PC-3 (cell line): ENCODE results near the gene MTHFD1. TPM values are rescaled to one million over a fixed set of nuclear protein-coding genes. Genes with fewer than 3 reads are reported as not detected.

Source experiments
- ATAC-seq: fragments of 200-7000 bp; cut with Tn5 transposase; 2 replicates; pipeline ENCODE4 v1.9.1; 2020; ENCODE audit warnings: mild to moderate bottlenecking, moderate library complexity
- BruUV-seq: library from RNA; stranded (reverse); fragments of 400-500 nt; replicated peaks from 2 replicates; lab custom pipeline; 2021; lab: Mats Ljungman, UMichigan
- CTCF ChIA-PET: fragments of 300-600 bp; sonication (Branson Sonifier 250); formaldehyde crosslinking; loops from one replicate; lab custom pipeline; 2022; ENCODE audit warnings: antibody characterized with exemption; lab: Charles Lee
- POLR2A ChIA-PET: fragments of 300-600 bp; sonication (Branson Sonifier 250); formaldehyde crosslinking; loops from one replicate; lab custom pipeline; 2022; ENCODE audit warnings: antibody characterized with exemption; ENCODE audit not compliant: unreplicated experiment; lab: Charles Lee
- DNase-seq: peaks from one replicate; pipeline ENCODE4 v3.0.0-alpha.2; 2015
- H2AFZ ChIP-seq: fragments of 300-600 bp; sonication (generic); 2 replicates; pipeline ENCODE4 v1.6.0; 2016; ENCODE audit warnings: antibody characterized with exemption, low read length
- H3F3A ChIP-seq: fragments of 300-600 bp; sonication (generic); one replicate; pipeline ENCODE4 v1.6.0; 2017; ENCODE audit warnings: antibody characterized with exemption, low read length, control low read depth, mild to moderate bottlenecking; ENCODE audit not compliant: unreplicated experiment
- H3K27ac ChIP-seq: fragments of 300-600 bp; sonication (generic); 2 replicates; pipeline ENCODE4 v1.5.1; 2016; ENCODE audit warnings: mild to moderate bottlenecking, low read length
- H3K27me3 ChIP-seq: fragments of 300-600 bp; sonication (generic); 2 replicates; pipeline ENCODE4 v1.6.1; 2016; ENCODE audit warnings: low read length, mixed read lengths
- H3K36me3 ChIP-seq: fragments of 300-600 bp; sonication (generic); 2 replicates; pipeline ENCODE4 v1.6.1; 2016; ENCODE audit warnings: low read depth, mixed run types, low read length, mixed read lengths
- H3K4me1 ChIP-seq: fragments of 300-600 bp; sonication (generic); 2 replicates; pipeline ENCODE4 v1.5.1; 2016; ENCODE audit warnings: low read length; ENCODE audit not compliant: insufficient read depth
- H3K4me2 ChIP-seq: fragments of 300-600 bp; sonication (generic); 2 replicates; pipeline ENCODE4 v1.6.0; 2016; ENCODE audit warnings: low read length
- H3K4me3 ChIP-seq: fragments of 300-600 bp; sonication (generic); 2 replicates; pipeline ENCODE4 v1.5.1; 2016; ENCODE audit warnings: mild to moderate bottlenecking, low read length, mixed read lengths
- H3K79me2 ChIP-seq: fragments of 300-600 bp; sonication (generic); 2 replicates; pipeline ENCODE4 v1.6.1; 2017; ENCODE audit warnings: low read length, mixed read lengths
- H3K9ac ChIP-seq: fragments of 300-600 bp; sonication (generic); 2 replicates; pipeline ENCODE4 v1.6.0; 2016; ENCODE audit warnings: mild to moderate bottlenecking, low read length
- H3K9me2 ChIP-seq: fragments of 300-600 bp; sonication (generic); replicated peaks from 2 replicates; pipeline ENCODE4 v1.6.1; 2016; ENCODE audit warnings: mixed run types, low read length, mixed read lengths
- H3K9me3 ChIP-seq: fragments of 300-600 bp; sonication (generic); 2 replicates; pipeline ENCODE4 v1.6.1; 2016; ENCODE audit warnings: low read length, mixed read lengths
- H4K20me1 ChIP-seq: fragments of 300-600 bp; sonication (generic); 2 replicates; pipeline ENCODE4 v1.6.1; 2016; ENCODE audit warnings: low read length, mixed read lengths
- EZH2phosphoT487 ChIP-seq: fragments of 300-600 bp; sonication (generic); IDR thresholded peaks from 2 replicates; pipeline ENCODE4 v1.6.1; 2018; ENCODE audit warnings: mild to moderate bottlenecking, antibody characterized with exemption, low read length, borderline replicate concordance
- intact Hi-C: fragments of 100-400 bp; cut with micrococcal nuclease; formaldehyde crosslinking; loops from 2 replicates; pipeline ENCODE4 v1.9.0; 2023
- total RNA-seq: library from RNA; depleted of rRNA; stranded (reverse); fragments of >200 nt; gene quantifications from 2 replicates; pipeline ENCODE4 v1.2.3, GENCODE V29; 2014; rRNA removed

The MTHFD1 gene
- total RNA-seq, 1 experiment from 2014 or later, result 89.3 TPM

GRCh38 chr14:64509036-64509435 is 120.9 kb downstream of the MTHFD1 start:
- Histone ChIP-seq H3K9me2 (no peaks in the 10 kb centered on the region), H3K4me2 (no peak overlapping the region), H3K27me3 (no peaks in the 10 kb centered on the region), H3K9ac (no peak overlapping the region), H3K4me3 (no peak overlapping the region), H4K20me1 (peaks cover 76% of the 10 kb centered on the region), H3K27ac (no peak overlapping the region), H3K9me3 (no peaks in the 10 kb centered on the region), H3K4me1 (peaks cover 39% of the 10 kb centered on the region), H3K36me3 (peaks cover 11% of the 10 kb centered on the region; the same call in 1 of the 2 replicates), H3F3A (no peaks in the 10 kb centered on the region), H3K79me2 (peaks cover 94% of the 10 kb centered on the region), H2AFZ (no peak overlapping the region)
- intact Hi-C loops, result loop anchor here (10.0 kb wide), 1 partner anchor 164 kb away; no protein-coding TSS in a partner anchor
- TF ChIP-seq EZH2phosphoT487, result no peak
- BruUV-seq, result no TSS peak
- ChIA-PET CTCF (no interaction called here), POLR2A (interaction anchor here (0.6 kb wide), 1 partner anchor 171 kb away, joined by 3 read pairs; no protein-coding TSS in a partner anchor)
- DNase-seq, result no peak
- ATAC-seq, result no peak

Other genes with a start within 250 kb of the MTHFD1 start
- 0.18 and 0.35 TPM in 2 replicates for gene ESR2, start 94.0 kb upstream of the MTHFD1 start, total RNA-seq
- 0.58 and 0.86 TPM in 2 replicates for gene AKAP5, start 77.1 kb downstream of the MTHFD1 start, total RNA-seq
- 4.0 and 10.7 TPM in 2 replicates for gene ZBTB25, start 115.5 kb downstream of the MTHFD1 start, total RNA-seq
- gene ZBTB1, start 116.4 kb downstream of the MTHFD1 start, total RNA-seq, result 23.6 and 26.0 TPM in 2 replicates
- gene HSPA2, start 152.4 kb downstream of the MTHFD1 start, total RNA-seq, result 15.7 and 16.5 TPM in 2 replicates
- gene PPP1R36, start 161.6 kb downstream of the MTHFD1 start, total RNA-seq, result 0.26 TPM in 1 of 2 replicates, not detected in the other